ENCODE measurements around the gene MRPL49. TPM values are rescaled to one million over a fixed set of nuclear protein-coding genes. Genes with fewer than 3 reads are reported as not detected.
"Not testable (repeated sequence)": the region's sequence is repeated elsewhere in the genome, so short reads cannot be mapped to it uniquely, and the experiment has no call there.

Gene MRPL49
- total RNA-seq, 1 experiment from 2014 or later: 73.4 TPM

GRCh38 chr11:65148657-65149056, 26.5 kb downstream of the MRPL49 start:
- Histone ChIP-seq H3K23ac (ENCODE audit: insufficient read length, low read depth, low read length) (no peak overlapping the region), H3T11ph (ENCODE audit: low read length) (no peak overlapping the region), H3K23me2 (ENCODE audit: insufficient read length, low read depth, low read length, poor library complexity, severe bottlenecking) (no peaks in the 10 kb centered on the region), H4K20me1 (ENCODE audit: control insufficient read depth, insufficient read depth, insufficient read length) (no peaks in the 10 kb centered on the region), H3K4me2 (ENCODE audit: insufficient read depth, insufficient read length, low read length) (no peak overlapping the region), H2BK20ac (ENCODE audit: low read depth, low read length, poor library complexity, severe bottlenecking) (no peak overlapping the region), H2BK5ac (ENCODE audit: insufficient read length, low read length) (no peak overlapping the region), H3K18ac (ENCODE audit: insufficient read length, low read depth, low read length) (no peak overlapping the region), H3K4me1 (ENCODE audit: insufficient read depth, low read length) (no peaks in the 10 kb centered on the region), H3K27ac (ENCODE audit: insufficient read length, low read depth, low read length) (no peak overlapping the region), H2BK120ac (ENCODE audit: low read depth, low read length, poor library complexity, severe bottlenecking) (no peak overlapping the region), H2AFZ (ENCODE audit: low read length) (no peak overlapping the region), H3K4ac (ENCODE audit: low read depth, low read length) (no peak overlapping the region), H2AK5ac (ENCODE audit: insufficient read length, low read length) (no peak overlapping the region), H3K56ac (ENCODE audit: insufficient read length, low read depth, low read length) (no peak overlapping the region), H4K8ac (replicated peaks; ENCODE audit: insufficient read length, low read depth, low read length) (no peak overlapping the region), H3K9ac (ENCODE audit: extremely low read depth, insufficient read length, low read length) (no peak overlapping the region), H2BK15ac (ENCODE audit: low read depth, low read length) (no peak overlapping the region; the same call in 1 of the 2 replicates), H3K9me3 (ENCODE audit: control insufficient read depth, low read depth, low read length) (no peaks in the 10 kb centered on the region), H4K5ac (ENCODE audit: insufficient read length, low read depth, low read length) (no peak overlapping the region), H2BK12ac (ENCODE audit: insufficient read length, low read depth, low read length) (no peak overlapping the region), H3K79me1 (ENCODE audit: insufficient read depth, low read depth, low read length, poor library complexity, severe bottlenecking) (no peaks in the 10 kb centered on the region), H3K27me3 (ENCODE audit: insufficient read depth, low read length) (no peaks in the 10 kb centered on the region), H3K14ac (ENCODE audit: insufficient read depth, low read length) (no peak overlapping the region), H3K79me2 (ENCODE audit: insufficient read depth, low read length) (no peaks in the 10 kb centered on the region), H4K91ac (ENCODE audit: insufficient read length, low read depth, low read length) (no peak overlapping the region)
- Mint-ChIP-seq H3K27ac (peak overlapping the region in 1 of 3 experiments; percentile 50; a peak in 1 of 7 replicates), H3K9me3 (peaks cover 5 to 8% of the 10 kb centered on the region in 2 experiments; a peak in 4 of 5 replicates), H3K4me1 (peaks cover 5 to 6% of the 10 kb centered on the region in 2 experiments; a peak in 3 of 4 replicates), H3K27me3 (ENCODE audit: low read depth) (peaks cover 22% of the 10 kb centered on the region), H3K4me3 (no peak overlapping the region), H3K36me3 (ENCODE audit: insufficient read depth in 1 of 3, low read depth in 3 of 3) (no peaks in the 10 kb centered on the region)
- DNase-seq: no peak
- no CpG with 5 or more reads among the region's 5 CpGs for WGBS (ENCODE audit: extremely low coverage, insufficient read length, low lambda C conversion rate)
- no peak for TF ChIP-seq CTCF (conservative IDR thresholded peaks at IDR 0.05)

- H3K27me3 Mint-ChIP-seq (ENCODE audit: low read depth): peaks cover 19% of the 10 kb centered on the region
- not testable (repeated sequence) for H3K36me3 Mint-ChIP-seq (ENCODE audit: insufficient read depth in 1 of 3, low read depth in 3 of 3); H3K14ac ChIP-seq (ENCODE audit: insufficient read depth, low read length); H3K9me3 ChIP-seq (ENCODE audit: control insufficient read depth, low read depth, low read length); H4K5ac ChIP-seq (ENCODE audit: insufficient read length, low read depth, low read length); H3T11ph ChIP-seq (ENCODE audit: low read length); H2AK5ac ChIP-seq (ENCODE audit: insufficient read length, low read length); H2BK20ac ChIP-seq (ENCODE audit: low read depth, low read length, poor library complexity, severe bottlenecking); H3K4me3 Mint-ChIP-seq; H3K23me2 ChIP-seq (ENCODE audit: insufficient read length, low read depth, low read length, poor library complexity, severe bottlenecking); H2BK120ac ChIP-seq (ENCODE audit: low read depth, low read length, poor library complexity, severe bottlenecking); H2BK15ac ChIP-seq (ENCODE audit: low read depth, low read length); H3K4me1 Mint-ChIP-seq; H3K9ac ChIP-seq (ENCODE audit: extremely low read depth, insufficient read length, low read length); H3K27ac ChIP-seq (ENCODE audit: insufficient read length, low read depth, low read length); H3K4me2 ChIP-seq (ENCODE audit: insufficient read depth, insufficient read length, low read length); H3K4ac ChIP-seq (ENCODE audit: low read depth, low read length); H3K56ac ChIP-seq (ENCODE audit: insufficient read length, low read depth, low read length); H3K27me3 ChIP-seq (ENCODE audit: insufficient read depth, low read length); H3K4me1 ChIP-seq (ENCODE audit: insufficient read depth, low read length); H2BK12ac ChIP-seq (ENCODE audit: insufficient read length, low read depth, low read length); H4K8ac ChIP-seq (replicated peaks; ENCODE audit: insufficient read length, low read depth, low read length); H2AFZ ChIP-seq (ENCODE audit: low read length); DNase-seq; H2BK5ac ChIP-seq (ENCODE audit: insufficient read length, low read length); H3K79me1 ChIP-seq (ENCODE audit: insufficient read depth, low read depth, low read length, poor library complexity, severe bottlenecking); H4K20me1 ChIP-seq (ENCODE audit: control insufficient read depth, insufficient read depth, insufficient read length); H4K91ac ChIP-seq (ENCODE audit: insufficient read length, low read depth, low read length); H3K9me3 Mint-ChIP-seq; H3K18ac ChIP-seq (ENCODE audit: insufficient read length, low read depth, low read length); H3K23ac ChIP-seq (ENCODE audit: insufficient read length, low read depth, low read length); H3K79me2 ChIP-seq (ENCODE audit: insufficient read depth, low read length)
- no CpG with 5 or more reads among the region's 10 CpGs for WGBS (ENCODE audit: extremely low coverage, insufficient read length, low lambda C conversion rate)
- H3K27ac Mint-ChIP-seq: peak overlapping the region in 1 of 3 experiments; percentile 18; a peak in 1 of 7 replicates
These were observed 28.0 kb downstream of the MRPL49 start for GRCh38 chr11:65150131-65150508.
